ENCODE measurements around the gene NOS1.

- no peak for TF ChIP-seq POLR2AphosphoS5 (IDR thresholded peaks at IDR 0.05; ENCODE audit: insufficient read depth in 1 of 2, low read depth in 1 of 2)
- no peak for TF ChIP-seq POLR2A (IDR thresholded peaks at IDR 0.05)
Measured at GRCh38 chr12:117298648-117299225, 62.7 kb downstream of the NOS1 start.
